Amniotic stem cell (primary cell): ENCODE results near the gene IL18.
"Not testable (repeated sequence)": the region's sequence is repeated elsewhere in the genome, so short reads cannot be mapped to it uniquely, and the experiment has no call there.

Experiments
- DNase-seq: peaks from one replicate; lab custom pipeline; 2025; lab: John Stamatoyannopoulos, UW

The IL18 gene

GRCh38 chr11:112121981-112122615, 41.8 kb downstream of the IL18 start:
- no peak for DNase-seq

- no peak for DNase-seq
Observed at GRCh38 chr11:112118176-112118575, 45.7 kb downstream of the IL18 start.

- no peak for DNase-seq
Observed at GRCh38 chr11:112115386-112115785, 48.5 kb downstream of the IL18 start.

GRCh38 chr11:112114460-112114859, 49.4 kb downstream of the IL18 start:
- DNase-seq: no peak

GRCh38 chr11:112113539-112114457, 50.1 kb downstream of the IL18 start:
- peak; percentile 37 for DNase-seq

GRCh38 chr11:112106070-112106469, 57.8 kb downstream of the IL18 start:
- DNase-seq: no peak

- DNase-seq: no peak
Observed at GRCh38 chr11:112103446-112103845, 60.4 kb downstream of the IL18 start.

GRCh38 chr11:112100462-112100861, 63.4 kb downstream of the IL18 start:
- no peak for DNase-seq

- no peak for DNase-seq
Observed at GRCh38 chr11:112097734-112098528, 66.0 kb downstream of the IL18 start.

GRCh38 chr11:112096194-112096593, 67.7 kb downstream of the IL18 start:
- no peak for DNase-seq

- not testable (repeated sequence) for DNase-seq
Observed at GRCh38 chr11:112095302-112095701, 68.6 kb downstream of the IL18 start.
